HL-60 (cell line): ENCODE measurements around the gene ARID2.

Source experiments
- GABPA ChIP-seq: IDR thresholded peaks from 2 replicates; pipeline ENCODE4 v1.6.1; 2012; ENCODE audit warnings: low read depth
- POLR2AphosphoS5 ChIP-seq: IDR thresholded peaks from 2 replicates; pipeline ENCODE4 v1.6.1; 2012; ENCODE audit warnings: low read depth
- REST ChIP-seq: IDR thresholded peaks from 2 replicates; pipeline ENCODE4 v1.6.1; 2012; ENCODE audit warnings: low read depth; ENCODE audit not compliant: insufficient replicate concordance
- TF ChIP-seq, protein P1 (sequence below): IDR thresholded peaks from one replicate; pipeline ENCODE4 v1.5.1; 2011; ENCODE audit warnings: low read length, control low read depth, inconsistent platforms; ENCODE audit not compliant: insufficient read depth

DNA sequence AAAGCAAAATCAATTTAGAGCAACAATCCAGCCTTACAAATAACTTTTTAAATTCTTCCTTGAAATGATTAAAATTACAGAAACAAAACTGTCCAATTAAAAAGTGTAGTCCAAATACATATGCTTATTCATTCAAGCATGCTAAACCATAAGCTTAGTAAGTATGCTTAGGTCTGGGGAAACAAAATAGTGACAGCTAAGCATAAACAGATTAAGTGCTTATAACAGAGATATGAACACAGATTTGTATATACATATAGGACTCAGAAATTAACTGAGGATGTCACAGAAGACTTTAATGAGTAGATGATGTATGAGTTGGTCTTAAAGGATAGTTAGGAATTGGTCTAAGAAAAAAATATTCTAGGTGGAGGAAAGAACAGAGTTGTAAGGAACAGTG lies 219.0 kb downstream of the ARID2 start:
- TF ChIP-seq, protein P1, sequence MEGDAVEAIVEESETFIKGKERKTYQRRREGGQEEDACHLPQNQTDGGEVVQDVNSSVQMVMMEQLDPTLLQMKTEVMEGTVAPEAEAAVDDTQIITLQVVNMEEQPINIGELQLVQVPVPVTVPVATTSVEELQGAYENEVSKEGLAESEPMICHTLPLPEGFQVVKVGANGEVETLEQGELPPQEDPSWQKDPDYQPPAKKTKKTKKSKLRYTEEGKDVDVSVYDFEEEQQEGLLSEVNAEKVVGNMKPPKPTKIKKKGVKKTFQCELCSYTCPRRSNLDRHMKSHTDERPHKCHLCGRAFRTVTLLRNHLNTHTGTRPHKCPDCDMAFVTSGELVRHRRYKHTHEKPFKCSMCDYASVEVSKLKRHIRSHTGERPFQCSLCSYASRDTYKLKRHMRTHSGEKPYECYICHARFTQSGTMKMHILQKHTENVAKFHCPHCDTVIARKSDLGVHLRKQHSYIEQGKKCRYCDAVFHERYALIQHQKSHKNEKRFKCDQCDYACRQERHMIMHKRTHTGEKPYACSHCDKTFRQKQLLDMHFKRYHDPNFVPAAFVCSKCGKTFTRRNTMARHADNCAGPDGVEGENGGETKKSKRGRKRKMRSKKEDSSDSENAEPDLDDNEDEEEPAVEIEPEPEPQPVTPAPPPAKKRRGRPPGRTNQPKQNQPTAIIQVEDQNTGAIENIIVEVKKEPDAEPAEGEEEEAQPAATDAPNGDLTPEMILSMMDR: no peak
- TF ChIP-seq POLR2AphosphoS5 (no peak), REST (no peak), GABPA (no peak)
